Measurements from ENCODE around the gene TRIM62. TPM values are rescaled to one million over a fixed set of nuclear protein-coding genes. Genes with fewer than 3 reads are reported as not detected.
A peak's percentile ranks its signal among the peaks of the same experiment; 100 is the strongest.

TRIM62 gene
- total and polyA plus RNA-seq, 11 donors: 1.8 to 6.1 (median 3.3) TPM

DNA sequence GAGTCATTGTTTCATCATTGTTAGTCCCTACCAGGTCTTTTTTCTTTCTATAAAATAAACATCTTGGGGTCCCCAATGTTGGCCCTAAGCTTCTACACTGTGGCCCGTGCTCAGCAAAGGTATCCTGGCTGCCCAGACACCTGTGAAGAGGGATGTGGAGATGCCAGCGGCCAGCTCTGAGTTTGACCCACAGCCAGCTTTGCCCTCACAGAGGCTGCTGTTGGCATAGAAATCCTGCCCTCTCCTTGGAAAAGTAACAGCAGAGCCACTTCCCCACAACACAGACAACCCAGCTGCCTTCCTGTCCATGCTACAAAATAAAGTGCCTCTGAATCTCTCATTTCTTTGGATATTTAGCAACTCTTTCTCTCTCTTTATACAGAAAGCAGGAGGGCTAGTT lies 6.0 kb downstream of the TRIM62 start:
- H3K27ac ChIP-seq: peak overlapping the region in 2 of 12 donors; percentile 26 to 48
- H3K36me3 ChIP-seq: peaks cover 0 to 15% (median 3%) of the 10 kb centered on the region in 9 donors
- DNase-seq: no peak
- no peak for TF ChIP-seq POLR2A (IDR thresholded peaks at IDR 0.05)
- H3K4me3 ChIP-seq: no peak overlapping the region
- peaks cover 0 to 32% (median 15%) of the 10 kb centered on the region in 12 donors for H3K4me1 ChIP-seq
- H3K9me3 ChIP-seq: no peaks in the 10 kb centered on the region
- intact Hi-C loops (cut with DNase I): no loop called here
- no peaks in the 10 kb centered on the region for H3K27me3 ChIP-seq
- ATAC-seq: no peak
- WGBS, 4 donors: 94 to 98% (median 96%) methylated on average over 2 of the region's 2 CpGs

DNA sequence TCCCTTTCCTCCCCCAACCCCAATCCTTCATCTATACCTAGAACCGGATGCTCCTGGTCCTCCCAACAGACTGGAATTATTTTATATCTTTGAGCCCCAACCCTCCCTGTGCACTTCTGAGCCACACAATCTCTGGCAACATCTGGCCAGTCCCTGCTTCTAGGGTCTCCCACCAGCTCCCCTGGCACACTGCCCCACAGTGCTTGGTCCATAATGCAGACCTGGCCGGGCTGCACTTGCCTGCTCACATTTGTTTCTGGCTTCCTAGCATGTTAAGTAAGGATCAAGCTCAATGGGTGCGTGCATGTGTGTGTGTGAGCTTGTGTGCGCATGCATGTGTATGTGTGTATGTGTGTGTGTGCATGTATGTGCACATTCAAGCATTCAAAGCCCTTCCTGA lies 8.8 kb downstream of the TRIM62 start:
- TF ChIP-seq POLR2A (IDR thresholded peaks at IDR 0.05): no peak
- TF ChIP-seq, protein P1, sequence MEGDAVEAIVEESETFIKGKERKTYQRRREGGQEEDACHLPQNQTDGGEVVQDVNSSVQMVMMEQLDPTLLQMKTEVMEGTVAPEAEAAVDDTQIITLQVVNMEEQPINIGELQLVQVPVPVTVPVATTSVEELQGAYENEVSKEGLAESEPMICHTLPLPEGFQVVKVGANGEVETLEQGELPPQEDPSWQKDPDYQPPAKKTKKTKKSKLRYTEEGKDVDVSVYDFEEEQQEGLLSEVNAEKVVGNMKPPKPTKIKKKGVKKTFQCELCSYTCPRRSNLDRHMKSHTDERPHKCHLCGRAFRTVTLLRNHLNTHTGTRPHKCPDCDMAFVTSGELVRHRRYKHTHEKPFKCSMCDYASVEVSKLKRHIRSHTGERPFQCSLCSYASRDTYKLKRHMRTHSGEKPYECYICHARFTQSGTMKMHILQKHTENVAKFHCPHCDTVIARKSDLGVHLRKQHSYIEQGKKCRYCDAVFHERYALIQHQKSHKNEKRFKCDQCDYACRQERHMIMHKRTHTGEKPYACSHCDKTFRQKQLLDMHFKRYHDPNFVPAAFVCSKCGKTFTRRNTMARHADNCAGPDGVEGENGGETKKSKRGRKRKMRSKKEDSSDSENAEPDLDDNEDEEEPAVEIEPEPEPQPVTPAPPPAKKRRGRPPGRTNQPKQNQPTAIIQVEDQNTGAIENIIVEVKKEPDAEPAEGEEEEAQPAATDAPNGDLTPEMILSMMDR (IDR thresholded peaks at IDR 0.05): no peak
- DNase-seq: no peak
- Histone ChIP-seq H3K27me3 (no peaks in the 10 kb centered on the region), H3K27ac (no peak overlapping the region), H3K4me3 (no peak overlapping the region), H3K4me1 (peaks cover 0 to 37% (median 17%) of the 10 kb centered on the region in 12 donors), H3K9me3 (peaks cover 0 to 1% (median 0%) of the 10 kb centered on the region in 12 donors), H3K36me3 (peaks cover 0 to 15% (median 3%) of the 10 kb centered on the region in 9 donors)
- 67 to 72% (median 71%) methylated on average over 4 of the region's 4 CpGs for WGBS, 4 donors
- no peak for ATAC-seq
- intact Hi-C loops (cut with DNase I): no loop called here

DNA sequence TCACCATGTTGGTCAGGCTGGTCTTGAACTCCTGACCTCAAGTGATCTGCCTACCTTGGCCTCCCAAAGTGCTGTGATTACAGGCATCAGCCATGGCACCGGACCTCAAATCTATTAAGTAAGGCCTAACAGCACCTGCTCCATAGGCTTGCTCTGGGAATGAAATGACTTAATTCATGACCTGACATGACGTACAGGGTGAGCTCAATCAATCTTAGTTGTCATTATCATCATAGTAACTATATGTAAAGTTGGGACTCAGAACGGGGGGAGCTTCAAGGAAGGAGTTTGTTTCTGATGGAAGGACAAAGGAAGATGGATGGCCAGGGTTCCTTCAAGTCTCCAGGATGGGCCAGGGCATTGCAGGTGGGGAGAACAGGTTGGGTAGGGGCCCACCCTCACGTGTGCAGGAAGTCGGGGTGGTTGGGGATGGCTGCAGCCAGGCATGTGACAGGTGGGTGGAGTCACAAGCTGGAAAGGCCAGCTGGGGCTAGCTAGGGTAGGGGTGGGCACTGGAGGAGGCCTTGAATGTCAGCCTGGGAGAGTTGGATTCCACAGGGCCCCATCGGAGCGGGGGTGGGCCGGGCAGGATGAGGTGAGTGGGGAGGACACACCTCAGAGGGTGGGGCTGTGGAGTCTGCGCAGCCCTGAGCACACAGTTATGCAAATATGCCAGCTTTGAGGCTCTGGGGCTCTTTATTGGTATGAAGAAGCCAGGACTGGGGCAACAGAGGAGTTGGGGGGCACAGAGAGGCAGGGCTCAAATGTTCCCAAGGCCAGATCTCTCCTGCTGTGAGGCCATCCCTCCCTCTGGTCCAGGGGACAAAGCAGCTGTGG lies 9.6 kb downstream of the TRIM62 start:
- H3K27me3 ChIP-seq: no peaks in the 10 kb centered on the region
- TF ChIP-seq POLR2A (IDR thresholded peaks at IDR 0.05): no peak
- TF ChIP-seq, protein P1 (IDR thresholded peaks at IDR 0.05): no peak
- H3K4me1 ChIP-seq: peaks cover 0 to 37% (median 17%) of the 10 kb centered on the region in 12 donors
- peak overlapping the region in 5 of 12 donors; percentile 44 to 77 (median 69) for H3K27ac ChIP-seq
- H3K4me3 ChIP-seq: no peak overlapping the region
- DNase-seq (no peak), ATAC-seq (no peak)
- peaks cover 0 to 13% (median 3%) of the 10 kb centered on the region in 9 donors for H3K36me3 ChIP-seq
- intact Hi-C loops (cut with DNase I): loop anchor here in 1 of 10 donors (2.0 kb wide), 1 partner anchor 19 kb away; no protein-coding TSS in a partner anchor
- peaks cover 0 to 3% (median 0%) of the 10 kb centered on the region in 12 donors for H3K9me3 ChIP-seq
- WGBS, 4 donors: 73 to 84% (median 81%) methylated on average over 7 to 9 of the region's 9 CpGs

DNA sequence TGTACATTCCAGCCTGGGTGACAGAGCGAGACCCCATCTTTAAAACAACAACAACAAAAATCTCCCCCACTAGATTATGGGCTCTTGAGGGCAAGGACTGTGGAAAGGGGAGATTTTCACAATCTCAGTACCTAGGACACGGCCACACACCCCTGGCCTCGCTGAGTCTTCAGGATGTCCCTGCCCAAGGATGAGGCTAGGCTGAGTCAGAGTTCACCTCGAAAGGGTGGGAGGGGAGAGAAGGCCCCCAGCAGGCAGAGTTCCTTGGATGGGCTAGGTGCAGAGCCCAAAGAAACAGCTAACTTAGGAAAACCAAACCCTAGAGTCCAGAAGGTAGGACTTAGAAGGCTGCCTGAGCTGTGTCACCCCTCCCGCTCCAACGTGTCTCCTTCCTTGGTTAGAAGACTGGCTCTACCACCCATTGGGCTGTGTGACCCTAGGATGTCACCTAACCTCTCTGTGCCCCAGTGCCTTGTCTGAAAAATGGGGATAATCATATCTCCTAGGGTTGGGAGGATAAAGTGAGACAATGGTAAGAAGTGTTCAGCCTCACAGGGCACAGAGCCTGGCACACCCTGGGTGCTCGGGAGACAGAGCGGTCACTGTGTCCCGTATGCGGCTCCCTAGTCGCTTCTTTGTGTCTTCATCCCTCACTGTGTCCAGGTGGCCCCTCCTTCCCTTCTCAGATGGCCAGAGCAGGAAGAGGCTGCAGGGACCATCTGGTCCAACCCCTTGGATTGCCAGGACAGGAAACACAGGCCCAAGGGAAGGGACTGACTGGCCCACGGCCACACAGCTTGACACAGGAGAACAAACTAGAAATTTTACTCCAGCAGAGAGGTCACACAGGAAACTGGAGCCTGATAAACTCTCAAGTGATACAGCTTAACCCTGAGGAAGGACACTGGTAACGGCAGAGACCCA lies 11.2 kb downstream of the TRIM62 start:
- TF ChIP-seq POLR2A (IDR thresholded peaks at IDR 0.05): no peak
- TF ChIP-seq, protein P1 (IDR thresholded peaks at IDR 0.05): no peak
- WGBS, 4 donors: 52 to 69% (median 66%) methylated on average over 13 of the region's 13 CpGs
- DNase-seq: peak in 4 of 5 donors; percentile 70 to 80 (median 77)
- H3K27ac ChIP-seq: peak overlapping the region in 11 of 12 donors; percentile 13 to 81 (median 45)
- no peak overlapping the region for H3K4me3 ChIP-seq
- peaks cover 0 to 13% (median 3%) of the 10 kb centered on the region in 9 donors for H3K36me3 ChIP-seq
- peaks cover 0 to 31% (median 17%) of the 10 kb centered on the region in 12 donors for H3K4me1 ChIP-seq
- intact Hi-C loops (cut with DNase I): loop anchor here in 1 of 10 donors (2.0 kb wide), 1 partner anchor 18 kb away; no protein-coding TSS in a partner anchor
- H3K9me3 ChIP-seq: peaks cover 0 to 3% (median 0%) of the 10 kb centered on the region in 12 donors
- no peaks in the 10 kb centered on the region for H3K27me3 ChIP-seq
- ATAC-seq: peak; percentile 71 to 95 (median 80)

Data from heart left ventricle (tissue), 16 donors.